HepG2 (cell line): ENCODE data around the gene TSSK3. TPM values are rescaled to one million over a fixed set of nuclear protein-coding genes. Genes with fewer than 3 reads are reported as not detected.

Experiments used
- AGO2 ChIP-seq: fragments of 200-400 bp; formaldehyde crosslinking; optimal IDR thresholded peaks from 2 replicates; pipeline ENCODE3; 2017; ENCODE audit warnings: mild to moderate bottlenecking, low read depth, low read length, moderate library complexity
- AHR ChIP-seq: IDR thresholded peaks from 2 replicates; pipeline ENCODE4 v1.6.1; 2018; ENCODE audit warnings: missing genetic modification reagents, missing compliant biosample characterization
- CREB1 ChIP-seq, 2 experiments: fragments of 450-650 bp in 1 of 2; IDR thresholded peaks; 2 replicates each; pipeline ENCODE4 v1.6.1; 2016 to 2017; ENCODE audit warnings: control low read depth in 1 of 2, mild to moderate bottlenecking in 1 of 2, missing compliant biosample characterization in 1 of 2, missing genetic modification characterization in 1 of 2
- ETV6 ChIP-seq: sonication (generic); formaldehyde crosslinking; conservative IDR thresholded peaks from 2 replicates; pipeline ENCODE4 v1.4.0; 2020; ENCODE audit warnings: missing genetic modification reagents
- GPN1 ChIP-seq: sonication (generic); formaldehyde crosslinking; IDR thresholded peaks from 2 replicates; pipeline ENCODE4 v1.5.1; 2020; ENCODE audit warnings: missing genetic modification reagents, borderline replicate concordance
- KDM2A ChIP-seq: sonication (generic); formaldehyde crosslinking; IDR thresholded peaks from 2 replicates; pipeline ENCODE4 v1.4.0; 2020; ENCODE audit warnings: low read depth, missing genetic modification reagents, borderline replicate concordance
- KIAA2018 ChIP-seq: sonication (generic); formaldehyde crosslinking; IDR thresholded peaks from 2 replicates; pipeline ENCODE4 v1.5.0; 2020; ENCODE audit warnings: mild to moderate bottlenecking, missing genetic modification reagents, borderline replicate concordance
- MAFG ChIP-seq: sonication (generic); formaldehyde crosslinking; IDR thresholded peaks from 2 replicates; pipeline ENCODE4 v1.5.1; 2020; ENCODE audit warnings: mild to moderate bottlenecking, missing genetic modification reagents
- MIER3 ChIP-seq: IDR thresholded peaks from 2 replicates; pipeline ENCODE4 v1.6.1; 2016; ENCODE audit warnings: missing compliant biosample characterization, borderline replicate concordance
- MZF1 ChIP-seq: sonication (generic); formaldehyde crosslinking; IDR thresholded peaks from 2 replicates; pipeline ENCODE4 v1.8.1; 2023; ENCODE audit warnings: mild to moderate bottlenecking, missing genetic modification reagents, borderline replicate concordance
- RXRB ChIP-seq: IDR thresholded peaks from 2 replicates; pipeline ENCODE4 v1.6.1; 2016; ENCODE audit warnings: borderline replicate concordance, missing genetic modification reagents, missing compliant biosample characterization
- SNAI1 ChIP-seq: sonication (generic); formaldehyde crosslinking; IDR thresholded peaks from 2 replicates; pipeline ENCODE4 v1.5.0; 2020; ENCODE audit warnings: mild to moderate bottlenecking, missing genetic modification reagents, borderline replicate concordance
- SNRNP70 ChIP-seq: fragments of 200-400 bp; formaldehyde crosslinking; IDR thresholded peaks from 2 replicates; pipeline ENCODE4 v1.6.1; 2017; ENCODE audit warnings: mild to moderate bottlenecking, low read depth, low read length, moderate library complexity
- SOX6 ChIP-seq, 2 experiments: fragments of 450-650 bp in 1 of 2; sonication (generic) in 1 of 2; formaldehyde crosslinking in 1 of 2; IDR thresholded peaks; 2 replicates each; pipeline versions ENCODE4 v1.4.0 to v1.6.1; 2017 to 2020; ENCODE audit warnings: antibody characterized with exemption in 1 of 2, mild to moderate bottlenecking in 1 of 2, missing genetic modification reagents in 1 of 2
- ZC3H13 ChIP-seq: sonication (generic); formaldehyde crosslinking; IDR thresholded peaks from 2 replicates; pipeline ENCODE4 v1.8.1; 2023; ENCODE audit warnings: mild to moderate bottlenecking, missing genetic modification reagents, moderate library complexity
- ZFP37 ChIP-seq: sonication (generic); formaldehyde crosslinking; IDR thresholded peaks from 2 replicates; pipeline ENCODE4 v1.4.0; 2020; ENCODE audit warnings: missing genetic modification reagents, borderline replicate concordance
- ZIK1 ChIP-seq: sonication (generic); formaldehyde crosslinking; IDR thresholded peaks from 2 replicates; pipeline ENCODE4 v1.5.0; 2020; ENCODE audit warnings: mild to moderate bottlenecking, low read depth, missing genetic modification reagents, borderline replicate concordance
- ZNF512 ChIP-seq: sonication (generic); formaldehyde crosslinking; IDR thresholded peaks from 2 replicates; pipeline ENCODE4 v1.4.0; 2020; ENCODE audit warnings: mild to moderate bottlenecking, missing genetic modification reagents
- ZNF878 ChIP-seq: sonication (generic); formaldehyde crosslinking; IDR thresholded peaks from 2 replicates; pipeline ENCODE4 v1.8.1; 2023; ENCODE audit warnings: mild to moderate bottlenecking, missing genetic modification reagents, moderate library complexity
- polyA plus RNA-seq, 8 experiments: library from polyadenylated mRNA; depleted of rRNA in 3 of 8; stranded (reverse) in 7 of 8; unstranded in 1 of 8; fragments of >200 nt; fragmentation: Illumina TruSeq in 4 of 8; extraction: Trizol in 4 of 8; gene quantifications; 2 replicates each; pipeline versions ENCODE4 v1.2.1 to v1.2.3, GENCODE V29; 2011 to 2016; ENCODE audit warnings: low read depth in 4 of 8, missing spikeins in 1 of 8, mixed read lengths in 1 of 8; ENCODE audit not compliant: insufficient read depth in 1 of 8
- total RNA-seq, 5 experiments: library from RNA; depleted of rRNA; stranded (reverse); fragments of >200 nt; fragmentation: Illumina TruSeq; extraction: Trizol; gene quantifications; 2 replicates each; pipeline ENCODE4 v1.2.3, GENCODE V29; 2016; ENCODE audit warnings: low read depth in 1 of 5

The TSSK3 gene
- total and polyA plus RNA-seq, 2 of the 13 experiments (the other 11 are each of a cell fraction or from before 2014, with no cell fraction given): 1.0 to 1.1 TPM

- TF ChIP-seq ZNF878 (no peak), ZC3H13 (CRISPR knock-in tag) (no peak), KIAA2018 (no peak), CREB1 (IDR thresholded peaks at IDR 0.05) (no peak), CREB1 (CRISPR knock-in tag; IDR thresholded peaks at IDR 0.05) (no peak), KDM2A (no peak), MZF1 (CRISPR knock-in tag) (no peak), SNAI1 (CRISPR knock-in tag) (no peak), ZIK1 (CRISPR knock-in tag) (peak; percentile 28; the same call in 1 of the 2 replicates), AGO2 (peak; percentile 77), ZFP37 (CRISPR knock-in tag) (no peak), MAFG (no peak), ZNF512 (CRISPR knock-in tag) (no peak), GPN1 (CRISPR knock-in tag) (no peak), ETV6 (CRISPR knock-in tag) (no peak), AHR (CRISPR knock-in tag) (peak; percentile 71; the same call in 1 of the 2 replicates), SOX6 (IDR thresholded peaks at IDR 0.05) (no peak), SOX6 (CRISPR knock-in tag; IDR thresholded peaks at IDR 0.05) (no peak), SNRNP70 (no peak), RXRB (CRISPR knock-in tag) (no peak; the same call in 1 of the 2 replicates), MIER3 (CRISPR knock-in tag) (no peak; the same call in 1 of the 2 replicates)
These were observed 10.7 kb upstream of the TSSK3 start (continued) for GRCh38 chr1:32351399-32352238.
